GM12878 (cell line): Measurements from ENCODE around the gene MAL.

ENCODE experiments used
- CTCF ChIP-seq, 3 experiments: IDR thresholded peaks in 2 of 3; conservative IDR thresholded peaks in 1 of 3; 2 replicates each; pipeline ENCODE4 v1.5.1; 2011; ENCODE audit warnings: low read depth in 3 of 3, low read length in 3 of 3, mild to moderate bottlenecking in 3 of 3, control low read depth in 2 of 3, moderate library complexity in 2 of 3, inconsistent platforms in 1 of 3, mixed read lengths in 1 of 3; ENCODE audit not compliant: control insufficient read depth in 2 of 3, insufficient read depth in 1 of 3; ENCODE audit errors: extremely low read depth in 1 of 3
- RBBP5 ChIP-seq: fragments of 200-600 bp; sonication (generic); conservative IDR thresholded peaks from 2 replicates; pipeline ENCODE4 v1.6.1; 2016

GRCh38 chr2:95034818-95035217 lies 9.3 kb downstream of the MAL start:
- TF ChIP-seq RBBP5, result no peak
- TF ChIP-seq CTCF (IDR thresholded peaks at IDR 0.05 in 2 of 3, conservative IDR thresholded peaks at IDR 0.05 in 1 of 3; ENCODE audit: control insufficient read depth in 2 of 3, extremely low read depth in 1 of 3, insufficient read depth in 1 of 3, low read depth in 3 of 3, low read length in 3 of 3), result no peak
